HG02885 (cell line): ENCODE data around the gene C16orf89.
"Not testable (repeated sequence)": the region's sequence is repeated elsewhere in the genome, so short reads cannot be mapped to it uniquely, and the experiment has no call there.

ENCODE experiments used
- ATAC-seq: cut with Tn5 transposase; IDR thresholded peaks from one replicate; pipeline ENCODE4 v1.9.1; 2021; ENCODE audit warnings: mild to moderate bottlenecking; ENCODE audit not compliant: unreplicated experiment, poor library complexity

C16orf89 gene, protein sequence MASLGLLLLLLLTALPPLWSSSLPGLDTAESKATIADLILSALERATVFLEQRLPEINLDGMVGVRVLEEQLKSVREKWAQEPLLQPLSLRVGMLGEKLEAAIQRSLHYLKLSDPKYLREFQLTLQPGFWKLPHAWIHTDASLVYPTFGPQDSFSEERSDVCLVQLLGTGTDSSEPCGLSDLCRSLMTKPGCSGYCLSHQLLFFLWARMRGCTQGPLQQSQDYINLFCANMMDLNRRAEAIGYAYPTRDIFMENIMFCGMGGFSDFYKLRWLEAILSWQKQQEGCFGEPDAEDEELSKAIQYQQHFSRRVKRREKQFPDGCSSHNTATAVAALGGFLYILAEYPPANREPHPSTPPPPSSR

GRCh38 chr16:5065813-5066212 lies at the start of gene C16orf89:
C16orf89 (minus strand) TSS chr16:5065956; CDS start chr16:5065908, 48 bp downstream.
- ATAC-seq: no peak

DNA sequence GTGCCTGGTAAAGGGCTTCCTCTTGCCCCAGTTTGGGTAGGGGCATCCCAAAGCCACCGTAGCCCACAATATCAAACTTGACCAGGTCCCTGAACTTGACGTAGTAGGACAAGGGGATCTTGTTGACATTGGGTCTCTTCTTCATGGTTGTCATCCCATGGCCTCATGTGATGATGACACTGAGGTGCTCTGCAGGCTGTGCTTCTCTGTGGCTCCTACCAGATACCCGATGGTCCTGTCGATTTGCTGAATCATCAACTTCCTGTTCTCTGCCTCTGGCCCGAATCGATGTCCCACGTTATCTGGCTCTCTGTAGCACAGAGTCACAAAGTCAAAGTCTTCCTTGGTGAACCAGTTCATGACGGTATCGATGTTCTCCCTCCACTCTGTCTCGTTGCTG lies 45.2 kb upstream of the C16orf89 start:
- not testable (repeated sequence) for ATAC-seq

- no peak for ATAC-seq
These were observed 42.9 kb upstream of the C16orf89 start for GRCh38 chr16:5108505-5109158.

DNA sequence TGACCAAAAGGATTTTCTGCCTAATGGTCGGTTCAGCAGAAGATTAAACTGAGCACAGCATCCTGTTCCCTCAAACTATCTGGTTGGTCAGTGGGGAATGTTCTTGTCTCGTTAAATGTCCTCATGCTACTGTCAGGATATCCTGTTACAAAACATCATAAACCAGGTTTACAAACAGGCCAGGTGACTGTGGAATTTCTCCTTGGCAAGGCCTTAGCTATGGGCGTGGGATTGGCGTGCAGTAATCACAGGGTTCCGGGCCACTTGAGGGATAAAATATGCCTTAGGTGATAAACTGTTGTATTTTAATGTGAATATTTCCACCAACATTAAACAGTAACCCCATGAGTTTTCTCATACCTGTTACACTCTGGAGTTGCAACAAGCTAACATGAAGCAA lies 39.3 kb upstream of the C16orf89 start:
- ATAC-seq: not testable (repeated sequence)

DNA sequence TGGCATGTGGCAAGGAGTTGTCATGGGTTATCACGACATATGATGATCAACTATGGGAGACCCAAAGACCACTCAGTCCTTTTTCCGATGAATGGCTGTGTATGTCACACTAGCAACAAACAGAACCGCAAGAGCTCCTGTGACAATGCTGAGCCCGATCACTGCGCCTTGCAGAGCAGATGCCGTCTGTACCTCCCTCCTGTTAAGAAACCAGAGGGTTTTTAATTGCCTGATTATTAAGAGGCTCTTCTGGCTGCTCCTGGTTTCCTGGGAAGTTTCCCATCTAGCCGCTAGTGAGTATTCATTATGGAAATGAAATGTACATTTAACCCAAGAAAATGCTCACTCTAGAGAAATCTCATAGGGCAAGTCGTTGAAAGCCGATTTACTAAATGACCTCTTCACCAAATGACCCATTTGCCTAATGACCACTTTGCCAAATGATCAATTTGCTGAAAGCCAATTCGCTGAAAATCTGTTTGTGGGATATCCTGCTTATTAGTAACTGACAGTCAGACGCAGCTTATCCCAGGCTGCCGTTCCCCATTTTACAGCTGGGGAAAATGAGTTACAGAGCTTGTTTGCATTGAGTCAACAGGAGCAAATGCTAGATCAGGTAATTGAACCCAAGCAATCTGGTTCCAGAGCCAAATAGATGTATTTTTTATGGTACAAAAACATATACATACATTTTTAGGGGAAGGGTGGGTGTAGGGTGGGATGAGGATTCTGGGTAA lies 37.7 kb upstream of the C16orf89 start:
- ATAC-seq: not testable (repeated sequence)

- ATAC-seq: not testable (repeated sequence)
These were observed 33.4 kb upstream of the C16orf89 start for GRCh38 chr16:5099174-5099573.

DNA sequence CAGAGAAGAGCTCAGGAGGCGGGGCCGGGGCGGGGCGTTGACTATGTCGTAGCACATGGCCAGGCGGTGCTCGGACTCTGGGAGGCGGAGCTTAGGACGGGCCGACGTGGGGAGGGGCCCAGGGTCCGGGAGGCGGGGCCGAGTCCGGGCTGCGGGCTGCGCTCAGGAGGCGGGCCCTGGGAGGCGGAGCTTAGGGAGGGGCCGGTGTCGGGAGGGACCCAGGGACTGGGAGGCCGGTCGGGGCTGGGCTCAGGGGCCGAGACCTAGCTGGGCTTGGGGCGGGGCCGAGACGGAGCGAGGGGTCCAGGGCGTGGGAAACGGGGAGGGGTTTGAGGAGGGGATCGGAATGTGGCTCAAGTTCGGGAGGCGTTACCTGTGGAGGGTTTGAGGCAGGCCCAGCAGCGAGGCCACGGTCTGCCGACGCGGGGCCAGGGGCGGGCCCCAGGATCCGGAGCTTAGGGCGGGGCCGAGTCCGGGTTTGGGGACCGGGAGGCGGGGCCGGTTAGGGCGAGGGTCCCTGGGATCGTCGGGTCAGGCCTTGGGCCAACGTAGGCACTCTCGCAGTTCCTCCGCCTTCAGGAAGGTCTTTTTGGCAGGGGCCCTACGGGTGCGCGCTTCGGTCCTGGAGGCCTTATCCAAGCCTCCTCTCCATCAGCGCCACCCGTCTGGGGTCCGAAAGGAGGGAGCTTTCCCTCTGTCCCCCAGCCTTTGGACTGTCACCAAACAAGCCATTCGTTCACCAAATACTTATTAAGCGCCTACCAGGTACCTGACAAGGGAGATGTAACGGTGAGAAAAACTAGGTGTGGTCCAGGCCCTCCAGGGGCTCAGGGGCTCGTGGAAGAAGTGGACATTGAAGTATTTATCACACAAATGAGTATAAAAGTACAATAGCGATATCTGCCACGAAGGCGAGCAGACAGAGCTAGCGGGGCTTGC lies 32.7 kb upstream of the C16orf89 start:
- peak; percentile 81 for ATAC-seq

DNA sequence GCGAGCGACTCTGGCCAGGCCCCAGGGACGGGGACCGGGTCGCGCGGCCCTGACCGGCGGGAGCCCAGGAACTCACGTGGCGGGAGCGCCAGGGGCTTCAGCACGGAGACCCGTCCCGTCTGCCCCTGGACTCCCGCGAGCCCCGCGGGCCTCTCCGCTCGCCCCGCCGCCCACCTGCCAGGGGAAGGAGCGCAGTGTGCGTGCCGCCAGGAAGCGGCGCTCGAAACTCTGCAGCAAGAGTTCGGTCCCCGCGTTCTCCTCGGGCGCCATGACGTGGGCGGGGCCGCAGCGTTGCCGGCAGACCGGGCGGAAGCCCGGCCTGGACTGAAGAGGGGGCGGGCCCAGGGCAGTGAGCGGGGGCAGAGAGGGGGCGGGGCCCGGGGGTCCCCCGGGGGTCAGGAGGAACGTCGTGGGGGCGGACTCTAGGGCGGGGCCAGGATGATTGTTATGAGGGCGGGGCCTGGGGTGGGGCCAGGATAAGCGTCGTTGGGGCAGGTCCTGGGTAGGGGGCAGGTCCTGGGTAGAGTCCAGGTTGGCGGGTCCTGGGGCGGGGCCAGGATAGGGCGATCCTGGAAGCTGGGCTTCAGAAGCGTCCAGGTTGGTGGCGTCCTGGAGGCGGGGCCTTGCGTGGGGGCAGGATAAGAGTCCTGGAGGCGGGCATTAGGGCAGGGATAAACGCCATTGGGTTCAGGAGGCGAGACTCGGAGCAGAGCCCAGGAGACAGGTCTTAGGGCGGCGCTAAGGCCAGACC lies 31.9 kb upstream of the C16orf89 start, which contains the start of gene EEF2KMT:
TSS of gene EEF2KMT (minus strand) at position 326 of the 751 bp plus-strand sequence. CDS start at position 270, 56 bp downstream.
- ATAC-seq: peak; percentile 97

DNA sequence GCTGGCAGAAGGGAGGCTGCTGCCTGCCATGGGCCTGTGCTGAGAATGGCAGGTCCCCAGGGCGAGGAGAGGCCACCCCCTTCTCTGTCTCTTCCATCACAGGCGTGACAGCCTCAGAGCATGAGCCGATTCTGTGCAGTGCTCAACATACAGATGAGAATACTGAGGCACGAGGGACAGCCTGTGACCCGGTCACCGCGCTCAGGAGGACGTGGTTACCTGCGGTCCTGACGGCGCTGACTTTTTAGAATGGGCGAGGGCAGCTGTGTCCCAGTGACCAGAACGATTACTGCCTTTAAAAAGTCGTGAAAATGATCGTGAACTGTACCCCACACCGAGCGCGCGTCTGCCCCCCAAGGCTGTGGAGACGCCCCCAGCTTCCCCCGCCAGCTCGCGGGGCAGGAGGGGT lies 31.3 kb upstream of the C16orf89 start:
- ATAC-seq: not testable (repeated sequence)

DNA sequence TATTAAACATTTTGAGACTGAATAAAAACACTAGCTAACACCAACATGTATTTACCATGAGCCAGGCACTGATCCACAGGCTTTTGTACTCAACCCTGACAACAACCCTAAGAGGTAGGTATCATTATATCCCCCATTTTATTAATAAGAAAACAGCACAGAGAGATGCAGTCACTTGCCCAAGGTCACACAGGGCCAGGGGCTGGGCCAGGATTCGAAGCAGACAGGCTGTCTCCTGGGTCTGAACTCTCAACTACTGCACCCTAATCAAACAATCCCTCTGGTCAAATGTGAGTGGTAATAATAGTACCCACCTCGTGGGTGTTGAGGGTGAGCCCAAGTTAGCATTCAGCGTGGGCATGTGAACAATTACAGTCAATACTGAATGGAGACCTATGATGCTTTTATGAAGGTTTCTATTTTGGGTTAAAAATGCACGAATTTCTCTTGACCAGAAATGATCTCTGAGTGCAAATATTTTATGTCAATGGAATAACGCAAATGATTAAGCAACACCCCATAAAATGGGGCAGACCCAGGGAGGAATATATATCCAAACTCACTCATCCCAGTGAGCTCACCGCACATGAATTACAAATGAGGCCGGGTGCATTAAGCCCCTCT lies 30.8 kb upstream of the C16orf89 start:
- not testable (repeated sequence) for ATAC-seq

DNA sequence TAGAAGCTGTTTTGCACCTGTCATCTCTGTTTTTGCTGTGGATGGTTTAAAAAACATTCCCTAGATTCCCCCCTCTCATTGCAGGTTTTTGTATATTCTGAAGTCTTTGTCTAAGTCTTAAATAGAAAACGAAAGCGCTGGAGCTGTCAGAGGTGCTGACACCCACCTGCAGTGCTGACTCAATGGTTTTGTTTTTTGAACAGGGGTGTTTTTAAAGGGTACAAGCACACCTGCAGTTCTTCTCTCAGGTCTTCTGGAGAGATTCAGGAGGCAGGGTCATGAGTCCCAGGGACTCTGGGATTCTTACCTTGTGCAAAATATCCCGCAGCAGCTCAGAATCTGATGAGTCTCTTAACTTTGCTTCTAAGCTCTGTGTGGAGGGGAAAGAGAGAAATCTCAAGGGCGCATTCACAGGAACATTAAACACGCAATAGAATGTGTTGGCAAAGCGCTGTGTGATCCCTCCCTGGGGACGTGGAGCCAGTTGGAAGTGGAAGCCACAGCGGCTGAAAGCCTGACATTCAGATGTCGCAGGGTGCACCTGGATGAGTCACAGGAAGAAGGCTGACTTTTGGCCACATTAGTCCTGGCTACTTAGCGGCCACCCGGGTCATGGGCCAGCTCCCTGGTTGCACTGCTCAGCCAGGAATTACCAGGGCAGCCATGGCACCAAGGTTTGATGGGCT lies 29.5 kb upstream of the C16orf89 start:
- not testable (repeated sequence) for ATAC-seq

DNA sequence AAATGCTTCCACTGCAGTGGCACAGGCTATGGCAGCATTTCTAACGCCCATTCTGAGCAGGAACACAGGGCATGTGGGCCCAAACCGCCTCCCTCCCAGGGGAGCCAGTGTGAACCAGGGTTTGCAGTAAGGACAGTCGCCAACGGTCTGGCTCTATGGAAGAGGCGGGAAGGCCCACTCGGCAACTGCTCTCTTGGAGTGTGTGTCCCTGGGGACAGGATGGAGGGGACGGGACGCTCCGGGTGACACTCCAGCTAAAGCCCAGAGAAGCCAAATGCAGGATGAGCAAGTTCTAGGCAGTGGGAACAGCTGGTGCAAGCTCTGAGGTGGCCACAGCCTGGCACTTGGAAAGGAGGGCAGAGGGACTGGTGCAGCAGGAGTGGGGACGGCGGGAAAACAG lies 28.0 kb upstream of the C16orf89 start:
- ATAC-seq: not testable (repeated sequence)

DNA sequence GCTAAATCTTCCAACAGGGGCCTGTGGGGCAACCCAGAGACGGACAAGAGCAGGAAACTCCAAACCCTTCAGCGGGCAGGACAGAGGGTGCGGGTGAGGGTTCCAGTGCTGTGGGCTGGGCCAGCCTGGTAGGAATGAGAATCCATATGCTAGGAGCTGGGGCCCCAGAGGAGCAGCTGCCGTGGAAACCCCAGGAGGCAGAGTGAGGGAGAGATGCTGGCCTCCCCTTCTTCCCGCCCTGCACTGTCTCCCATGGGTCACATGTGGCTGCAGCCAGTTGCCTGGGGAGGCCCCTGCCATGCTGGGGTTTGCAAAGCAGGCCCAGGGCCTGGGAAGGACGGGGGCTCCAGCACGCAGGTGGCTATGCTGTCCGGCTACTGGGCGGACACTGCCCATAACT lies 27.3 kb upstream of the C16orf89 start:
- not testable (repeated sequence) for ATAC-seq

GRCh38 chr16:5090592-5090991 lies 24.8 kb upstream of the C16orf89 start:
- ATAC-seq: not testable (repeated sequence)

DNA sequence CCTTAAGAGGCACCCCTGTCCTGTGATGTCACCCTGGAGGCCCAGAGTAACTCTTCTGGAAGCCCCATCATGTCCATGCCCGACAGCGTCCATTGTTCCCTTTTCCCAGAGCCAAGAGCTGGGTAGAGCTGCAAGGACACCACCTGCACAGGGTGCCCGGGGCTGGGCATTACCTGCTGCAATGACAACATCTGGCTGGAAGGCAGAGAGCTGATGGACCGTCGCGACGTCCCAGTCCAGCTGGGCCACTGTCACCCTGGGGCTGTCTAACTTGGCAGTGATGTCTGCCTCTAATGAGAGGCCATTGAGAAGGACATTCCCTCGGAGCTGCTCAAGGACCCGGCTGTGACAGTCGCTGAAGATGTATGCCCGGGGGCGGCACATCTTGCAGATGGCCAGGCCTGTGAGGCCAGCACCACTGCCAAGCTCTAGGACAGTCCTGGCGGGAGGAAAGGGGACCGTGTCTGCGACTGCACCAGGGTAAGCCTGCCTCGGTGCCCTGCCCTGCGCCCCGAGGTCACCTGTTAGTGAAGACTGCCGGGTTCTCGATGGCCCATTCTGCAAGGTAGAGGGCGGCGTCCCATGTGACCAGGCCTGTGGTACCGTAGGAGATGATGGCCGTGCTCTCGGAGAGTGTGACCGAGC lies 24.3 kb upstream of the C16orf89 start:
- not testable (repeated sequence) for ATAC-seq

DNA sequence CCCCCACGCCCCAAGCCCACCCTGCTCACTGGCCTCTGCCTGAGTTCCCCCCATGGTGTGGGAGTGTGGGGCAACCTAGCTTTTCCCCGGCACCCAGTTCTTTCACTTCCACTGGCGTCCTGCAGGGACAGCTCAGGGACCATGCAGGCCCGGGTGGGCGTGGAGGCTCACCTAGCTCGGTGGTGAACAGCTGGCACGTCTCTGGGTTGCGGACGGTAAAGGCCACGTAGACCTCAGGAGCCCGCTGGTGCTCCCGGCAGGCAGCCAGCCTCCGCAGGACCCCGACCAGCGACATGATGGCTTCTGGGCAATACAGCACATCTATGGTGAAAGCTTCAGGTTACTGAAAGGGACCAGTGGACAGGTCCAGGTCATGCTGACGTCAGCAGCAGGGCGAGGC lies 23.2 kb upstream of the C16orf89 start:
- ATAC-seq: not testable (repeated sequence)

- ATAC-seq: not testable (repeated sequence)
These were observed 22.5 kb upstream of the C16orf89 start for GRCh38 chr16:5088086-5088790.
